Neural progenitor cell (in vitro differentiated cells): ENCODE data around the gene RALBP1.

Experiments
- CTCF ChIP-seq: fragments of 200-600 bp; sonication (generic); IDR thresholded peaks from 2 replicates; pipeline ENCODE4 v1.5.1; 2017; ENCODE audit warnings: antibody characterized with exemption, mild to moderate bottlenecking
- EZH2 ChIP-seq: fragments of 200-600 bp; sonication (generic); IDR thresholded peaks from 2 replicates; pipeline ENCODE4 v1.6.1; 2017; ENCODE audit warnings: antibody characterized with exemption, mild to moderate bottlenecking, moderate library complexity

- TF ChIP-seq EZH2 (no peak), CTCF (no peak)
These were observed 28.0 kb upstream of the RALBP1 start for GRCh38 chr18:9447334-9447733.
